ENCODE data around the gene WHAMM.
"Not testable (repeated sequence)": the region's sequence is repeated elsewhere in the genome, so short reads cannot be mapped to it uniquely, and the experiment has no call there.

WHAMM gene, protein sequence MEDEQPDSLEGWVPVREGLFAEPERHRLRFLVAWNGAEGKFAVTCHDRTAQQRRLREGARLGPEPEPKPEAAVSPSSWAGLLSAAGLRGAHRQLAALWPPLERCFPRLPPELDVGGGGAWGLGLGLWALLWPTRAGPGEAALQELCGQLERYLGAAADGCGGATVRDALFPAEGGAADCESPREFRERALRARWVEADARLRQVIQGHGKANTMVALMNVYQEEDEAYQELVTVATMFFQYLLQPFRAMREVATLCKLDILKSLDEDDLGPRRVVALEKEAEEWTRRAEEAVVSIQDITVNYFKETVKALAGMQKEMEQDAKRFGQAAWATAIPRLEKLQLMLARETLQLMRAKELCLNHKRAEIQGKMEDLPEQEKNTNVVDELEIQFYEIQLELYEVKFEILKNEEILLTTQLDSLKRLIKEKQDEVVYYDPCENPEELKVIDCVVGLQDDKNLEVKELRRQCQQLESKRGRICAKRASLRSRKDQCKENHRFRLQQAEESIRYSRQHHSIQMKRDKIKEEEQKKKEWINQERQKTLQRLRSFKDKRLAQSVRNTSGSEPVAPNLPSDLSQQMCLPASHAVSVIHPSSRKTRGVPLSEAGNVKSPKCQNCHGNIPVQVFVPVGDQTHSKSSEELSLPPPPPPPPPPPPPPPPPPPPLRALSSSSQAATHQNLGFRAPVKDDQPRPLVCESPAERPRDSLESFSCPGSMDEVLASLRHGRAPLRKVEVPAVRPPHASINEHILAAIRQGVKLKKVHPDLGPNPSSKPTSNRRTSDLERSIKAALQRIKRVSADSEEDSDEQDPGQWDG

DNA sequence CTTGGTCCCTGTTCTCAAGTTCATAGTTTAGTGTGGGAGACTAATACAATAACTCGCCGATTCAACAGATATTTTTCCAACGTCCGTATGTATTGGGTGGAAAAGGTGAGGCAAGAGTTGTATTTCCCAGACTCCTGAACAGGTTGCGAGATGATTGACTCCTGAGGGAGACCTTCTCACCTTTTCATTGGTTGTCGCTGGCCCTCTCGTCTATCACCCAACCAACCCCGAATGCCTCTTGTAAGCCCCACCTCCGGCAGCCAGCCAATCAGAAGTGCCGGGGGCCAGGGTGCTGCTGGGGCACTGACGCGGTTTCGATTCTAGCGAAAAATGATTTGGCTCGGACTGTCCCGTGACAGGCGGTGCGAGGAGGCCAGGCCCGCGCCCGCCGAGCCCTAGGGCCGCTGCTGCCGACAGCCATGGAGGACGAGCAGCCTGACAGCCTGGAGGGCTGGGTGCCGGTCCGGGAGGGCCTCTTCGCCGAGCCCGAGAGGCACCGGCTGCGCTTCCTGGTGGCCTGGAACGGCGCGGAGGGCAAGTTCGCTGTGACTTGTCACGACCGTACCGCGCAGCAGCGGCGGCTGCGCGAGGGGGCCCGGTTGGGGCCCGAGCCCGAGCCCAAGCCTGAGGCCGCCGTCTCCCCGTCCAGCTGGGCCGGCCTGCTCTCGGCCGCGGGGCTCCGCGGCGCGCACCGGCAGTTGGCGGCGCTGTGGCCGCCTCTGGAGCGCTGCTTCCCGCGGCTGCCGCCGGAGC, at the start of gene WHAMM:
TSS of gene WHAMM (plus strand) at position 321 of the 753 bp plus-strand sequence. CDS start at position 420, 99 bp downstream.
- DNase-seq (ENCODE audit: low read depth in 2 of 2): peak; percentile 86 to 89

DNA sequence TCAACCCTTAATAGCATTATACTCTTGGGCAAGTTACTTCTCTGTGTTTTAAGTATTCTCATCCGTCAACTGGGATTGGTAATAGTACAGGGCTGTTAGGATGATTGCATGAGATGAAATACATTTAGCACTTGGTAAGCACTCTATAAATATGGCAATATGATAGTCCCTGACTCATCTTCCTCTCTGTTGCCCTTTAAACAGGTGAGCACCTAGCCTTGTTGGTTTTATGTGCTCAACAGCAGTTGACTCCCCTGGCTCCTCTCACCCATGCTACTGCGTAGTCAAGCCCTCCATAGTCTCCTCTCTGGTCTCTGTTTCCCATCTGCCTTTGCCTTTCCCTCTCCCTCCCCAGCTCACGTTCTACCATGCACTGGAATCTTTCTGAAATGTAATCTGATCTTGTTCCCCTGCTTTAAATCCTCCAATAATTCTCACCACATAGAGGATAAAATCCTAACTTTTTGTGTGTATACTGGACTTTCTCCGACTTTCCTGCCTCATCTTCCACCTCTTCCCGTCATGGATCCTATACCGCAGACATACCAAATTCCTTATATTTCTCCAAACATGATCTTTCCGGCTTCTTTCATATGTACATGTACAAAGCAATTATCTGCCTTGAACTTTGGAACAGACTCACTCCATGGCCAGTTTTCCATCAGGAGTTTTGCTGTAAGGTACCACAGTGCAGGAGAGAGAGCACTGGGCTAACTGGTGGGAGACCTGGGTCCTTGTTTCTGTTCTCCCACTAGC, 45.9 kb upstream of the WHAMM start:
- DNase-seq (ENCODE audit: low read depth in 2 of 2): no peak

DNA sequence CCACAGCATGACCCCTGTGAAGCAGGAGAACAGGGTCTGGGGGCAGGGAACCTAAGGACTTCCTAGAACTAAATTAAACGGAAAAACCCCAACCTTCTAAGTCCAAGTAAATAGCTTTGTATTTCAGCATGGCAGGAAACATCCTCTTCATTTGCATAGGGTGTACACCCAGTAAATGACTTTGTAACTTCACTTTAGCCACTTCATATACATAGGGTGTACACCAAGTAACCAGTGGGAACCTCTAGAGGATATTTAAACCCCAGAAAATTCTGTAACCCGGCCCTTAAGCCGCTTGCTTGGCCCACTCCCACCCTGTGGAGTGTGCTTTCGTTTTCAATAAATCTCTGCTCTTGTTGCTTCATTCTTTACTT, 45.3 kb upstream of the WHAMM start:
- DNase-seq (ENCODE audit: low read depth in 2 of 2): no peak

DNA sequence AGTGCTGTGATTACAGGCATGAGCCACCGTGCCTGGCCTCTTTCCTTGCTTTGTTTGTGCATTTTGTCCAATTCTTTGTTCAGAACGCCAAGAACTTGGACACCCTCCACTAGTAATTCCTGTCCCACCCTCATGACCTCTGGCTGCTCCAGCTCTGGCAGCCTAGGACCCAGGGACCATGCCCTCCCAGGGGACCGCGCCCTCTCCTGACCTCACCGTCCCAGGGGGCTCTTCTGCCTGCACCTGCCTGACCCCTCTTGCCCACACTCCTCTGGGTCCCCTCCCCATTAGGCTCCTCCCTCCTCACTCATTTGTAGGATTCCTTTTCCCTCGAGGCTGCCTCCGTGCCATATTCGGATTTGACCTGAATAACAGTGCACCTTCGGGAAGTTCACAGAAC, 44.7 kb upstream of the WHAMM start:
- DNase-seq (ENCODE audit: low read depth in 2 of 2): no peak

DNA sequence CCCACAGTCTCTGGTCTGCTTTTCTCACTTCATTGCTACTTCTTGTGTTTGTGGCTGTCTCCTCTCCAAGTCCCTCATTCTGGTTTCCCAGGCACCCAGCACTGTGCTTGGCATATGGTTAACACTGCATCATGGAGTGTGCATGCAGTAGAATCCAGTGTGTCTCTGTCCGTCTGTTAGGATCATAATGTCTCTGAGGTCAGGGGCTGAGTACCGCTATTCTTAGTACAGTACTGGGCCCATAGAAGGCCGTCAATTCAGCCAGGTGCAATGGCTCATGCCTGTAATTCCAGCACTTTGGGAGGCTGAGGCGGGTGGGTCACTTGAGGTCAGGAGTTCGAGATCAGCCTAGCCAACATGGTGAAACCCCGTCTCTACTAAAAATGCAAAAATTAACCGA, 43.2 kb upstream of the WHAMM start:
- not testable (repeated sequence) for DNase-seq (ENCODE audit: low read depth in 2 of 2)

DNA sequence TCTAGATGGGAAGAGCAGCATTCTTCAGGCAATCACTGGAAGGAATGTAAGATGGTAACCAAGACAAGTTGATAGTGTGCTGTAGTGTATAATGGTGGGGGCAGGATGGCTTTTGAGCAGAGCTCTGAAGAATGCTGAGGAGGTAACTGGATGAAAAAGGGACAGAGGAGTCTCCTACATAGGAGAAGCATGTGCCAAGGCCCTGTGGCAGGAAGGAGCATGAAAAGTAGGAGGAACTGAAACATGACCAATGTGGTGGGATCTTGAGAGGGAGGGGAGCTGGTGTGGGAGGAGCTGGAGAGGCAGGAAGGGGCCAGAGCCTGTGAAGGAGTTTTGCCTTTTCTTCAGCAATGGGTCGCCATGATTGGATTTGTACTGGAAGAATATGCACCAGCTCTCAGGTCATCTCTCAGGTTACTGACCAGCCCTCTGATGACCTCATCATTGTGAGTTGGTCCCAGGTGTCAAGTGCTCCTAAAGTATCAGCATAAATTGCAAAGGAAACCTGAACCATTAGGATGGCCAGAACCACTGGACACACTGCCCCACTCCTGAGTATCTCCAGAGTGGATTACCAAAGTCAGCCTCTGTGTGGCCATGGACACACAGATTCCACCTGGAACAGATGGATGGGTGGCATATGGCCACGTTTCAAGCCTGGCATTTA, 42.1 kb upstream of the WHAMM start:
- no peak for DNase-seq (ENCODE audit: low read depth in 2 of 2)

DNA sequence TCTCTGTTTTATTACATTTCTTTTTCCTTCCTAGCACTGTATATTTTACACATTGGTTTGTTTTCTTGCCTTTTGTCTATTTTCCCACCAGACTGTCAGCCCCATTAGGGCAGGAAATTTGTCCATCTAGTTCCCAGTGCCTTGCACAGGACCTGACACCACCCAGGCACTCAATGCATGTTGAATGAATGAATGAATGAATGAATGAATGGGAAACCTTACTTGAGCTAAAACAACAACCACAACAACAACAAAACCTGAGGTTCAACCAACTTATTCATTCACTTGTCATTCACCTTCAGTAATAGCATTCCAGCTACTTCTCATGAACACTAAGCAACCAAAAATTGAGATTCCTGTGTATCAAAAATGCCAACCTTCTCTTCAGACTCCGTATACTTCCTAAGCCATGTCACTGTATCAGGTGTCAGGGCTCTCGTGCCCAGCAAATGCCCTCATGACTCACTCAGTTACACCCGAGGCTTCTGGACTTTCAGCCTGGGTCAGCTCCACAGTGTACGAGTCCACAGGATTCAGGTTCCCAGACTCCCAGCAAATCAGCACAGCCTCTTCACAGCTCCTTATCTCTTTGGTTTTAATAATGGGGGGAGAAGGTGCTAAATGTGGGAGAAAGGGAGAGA, 40.9 kb upstream of the WHAMM start:
- DNase-seq (ENCODE audit: low read depth in 2 of 2): no peak

DNA sequence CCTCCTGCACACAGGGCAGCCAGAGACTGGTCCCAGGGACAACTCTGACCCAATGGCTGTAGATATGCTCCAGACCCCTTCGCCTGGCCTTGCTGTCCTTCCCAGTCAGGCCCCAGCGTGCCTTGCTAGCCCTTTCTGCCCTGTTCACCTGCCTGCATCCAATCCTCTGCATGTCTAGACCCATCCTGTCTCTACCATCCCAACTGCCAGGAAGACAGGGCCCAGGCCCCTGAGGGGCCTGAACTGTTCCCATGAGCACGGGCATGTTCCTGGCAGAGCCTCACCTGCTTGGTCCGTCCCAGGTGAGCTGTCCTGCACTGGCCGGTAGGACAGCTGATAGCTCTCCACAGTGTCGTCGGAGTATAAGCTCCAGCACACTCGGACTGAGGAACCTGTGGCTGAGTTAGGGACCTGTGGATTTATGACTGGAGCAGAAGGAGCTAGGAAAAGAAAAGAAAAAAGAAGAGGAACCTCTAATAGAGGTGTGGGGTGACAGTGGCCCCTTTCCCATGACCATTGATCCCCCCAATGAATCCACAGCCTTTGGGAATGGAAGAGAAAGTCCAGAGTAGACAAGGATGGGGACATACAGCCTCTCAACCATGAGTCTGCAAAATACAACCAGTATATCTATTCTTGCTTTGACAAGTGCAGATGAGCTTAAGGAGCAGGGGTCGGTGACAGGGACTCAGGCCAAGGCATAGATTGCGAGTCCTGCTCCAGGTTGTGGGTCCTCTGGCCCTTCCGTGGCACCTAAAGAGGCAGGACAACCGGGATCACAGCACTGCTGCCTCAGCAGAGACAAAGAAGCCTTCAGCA, 37.4 kb upstream of the WHAMM start:
- no peak for DNase-seq (ENCODE audit: low read depth in 2 of 2)

DNA sequence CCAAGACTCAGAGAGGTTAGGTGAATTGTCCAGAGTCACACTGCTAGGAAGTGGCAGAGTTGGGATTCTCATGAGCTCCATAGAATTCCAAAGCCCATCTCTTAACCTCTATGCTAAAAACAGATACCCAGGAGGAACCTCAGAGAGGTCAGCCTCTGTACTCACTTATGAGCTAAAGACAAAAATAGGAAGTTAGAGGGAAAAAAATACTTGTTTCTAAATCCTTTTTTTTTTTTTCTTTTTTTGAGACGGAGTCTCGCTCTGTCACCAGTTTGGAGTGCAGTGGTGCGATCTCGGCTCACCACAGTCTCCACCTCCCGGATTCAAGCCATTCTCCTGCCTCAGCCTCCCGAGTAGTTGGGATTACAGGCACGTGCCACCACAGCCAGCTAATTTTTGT, 34.9 kb upstream of the WHAMM start:
- DNase-seq (ENCODE audit: low read depth in 2 of 2): no peak

DNA sequence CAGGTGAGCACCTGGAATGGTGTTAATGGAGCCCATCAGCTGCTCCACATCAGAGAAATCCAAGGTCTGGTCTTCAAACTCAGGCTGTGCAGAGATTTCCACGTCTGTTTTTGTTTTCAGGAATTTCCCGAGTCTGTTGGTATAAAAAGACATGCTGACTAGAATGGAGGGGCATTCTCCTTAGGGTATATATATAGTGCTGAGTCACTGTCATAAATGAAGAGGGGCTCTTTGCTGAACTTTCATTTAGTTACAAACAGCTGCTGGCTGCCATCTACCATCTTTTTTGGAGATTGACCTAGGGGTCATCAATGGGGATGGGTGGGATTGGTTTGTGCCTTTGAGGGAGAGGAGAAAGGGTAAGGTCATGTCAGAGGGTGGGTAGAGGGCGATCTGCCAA, 30.7 kb upstream of the WHAMM start:
- DNase-seq (ENCODE audit: low read depth in 2 of 2): no peak

DNA sequence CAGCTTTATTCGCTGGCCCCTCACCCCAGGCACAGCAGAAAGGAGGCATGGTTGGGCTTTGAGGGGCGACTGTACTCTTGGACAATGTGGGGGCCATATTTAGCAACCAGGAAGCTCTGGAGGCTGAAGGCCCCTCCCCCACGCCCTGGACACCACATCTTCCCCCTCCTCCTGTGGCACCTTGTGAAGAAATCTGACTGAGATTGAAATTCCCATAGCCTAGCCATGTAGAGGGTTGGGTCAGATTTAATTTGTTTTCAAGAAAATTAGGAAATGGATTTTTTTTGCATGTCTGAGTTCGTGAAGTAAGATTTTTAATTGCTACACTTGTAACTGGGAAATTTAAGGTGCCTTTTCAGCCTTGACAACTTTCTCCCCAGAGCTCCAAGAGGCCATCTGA, 28.1 kb upstream of the WHAMM start:
- no peak for DNase-seq (ENCODE audit: low read depth in 2 of 2)

DNA sequence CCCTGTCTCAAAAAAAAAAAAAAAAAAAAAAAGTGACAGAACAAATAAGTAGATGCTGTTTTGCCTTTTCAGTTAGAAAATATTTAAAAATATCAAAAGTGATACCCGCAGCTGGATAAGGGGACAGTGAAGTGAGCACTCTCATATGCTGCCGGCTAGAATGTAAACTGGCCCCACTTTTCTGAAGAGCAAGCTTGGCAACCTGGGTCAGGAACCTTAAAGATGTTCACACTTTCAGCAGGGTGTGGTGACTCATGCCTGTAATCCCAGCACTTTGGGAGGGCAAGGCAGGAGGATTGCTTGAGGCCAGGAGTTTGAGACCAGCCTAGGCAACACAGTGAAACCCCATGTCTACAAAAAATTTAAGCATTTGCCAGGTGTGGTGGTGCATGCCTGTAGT, 20.9 kb upstream of the WHAMM start:
- no peak for DNase-seq (ENCODE audit: low read depth in 2 of 2)

DNA sequence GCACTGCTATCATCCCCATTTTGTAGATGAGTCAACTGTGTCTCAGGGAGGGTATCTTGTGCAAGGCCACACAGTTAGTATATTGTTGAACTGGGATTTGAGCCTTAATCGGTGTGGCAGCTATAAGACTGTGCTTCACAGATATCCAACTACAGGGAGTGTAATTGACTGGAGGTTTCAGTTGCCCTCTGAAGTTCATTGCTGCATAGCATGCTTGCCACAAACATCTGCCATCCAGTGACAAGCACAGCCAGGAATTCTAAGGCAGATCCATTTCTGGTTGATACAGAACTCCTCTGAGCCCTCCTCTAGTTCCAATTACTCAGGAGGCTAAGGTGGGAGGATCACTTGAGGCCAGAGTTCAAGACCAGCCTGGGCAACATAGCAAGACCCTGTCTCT, 19.9 kb upstream of the WHAMM start:
- no peak for DNase-seq (ENCODE audit: low read depth in 2 of 2)

DNA sequence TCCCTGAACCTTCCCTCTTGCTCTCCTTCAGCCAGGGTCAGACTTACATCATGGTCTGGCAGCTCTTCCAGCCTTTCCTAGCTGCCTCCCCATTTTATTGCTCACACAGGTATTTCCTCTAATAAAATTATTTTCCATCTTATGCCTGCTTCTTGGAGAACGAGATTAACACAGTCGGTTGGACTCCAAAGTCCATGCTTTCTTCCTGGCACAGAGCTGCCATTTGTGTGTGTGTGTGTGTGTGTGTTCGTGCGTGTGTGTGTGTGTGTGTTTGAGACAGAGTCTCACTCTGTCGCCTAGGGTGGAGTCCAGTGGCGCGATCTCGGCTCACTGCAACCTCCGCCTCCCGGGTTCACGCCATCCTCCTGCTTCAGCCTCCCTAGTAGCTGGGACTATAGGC, 19.1 kb upstream of the WHAMM start:
- DNase-seq (ENCODE audit: low read depth in 2 of 2): no peak

DNA sequence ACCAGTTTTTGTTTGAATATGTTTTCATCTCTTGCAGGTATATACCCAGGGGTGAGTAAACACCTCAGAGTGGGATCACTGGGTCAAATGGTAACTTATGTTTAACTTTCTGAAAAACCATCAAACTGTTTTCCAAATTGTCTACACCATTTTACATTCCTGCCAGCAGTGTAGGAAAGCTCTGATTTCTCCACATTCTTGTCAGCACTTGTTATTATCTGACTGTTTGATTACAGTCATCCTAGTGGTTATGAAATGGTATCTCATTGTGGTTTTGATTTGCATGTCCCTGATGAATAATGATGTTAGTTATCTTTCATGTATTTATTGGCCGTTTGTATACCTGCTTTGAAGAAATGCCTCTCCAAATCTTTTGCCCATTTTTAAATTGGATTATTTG, 17.4 kb upstream of the WHAMM start:
- no peak for DNase-seq (ENCODE audit: low read depth in 2 of 2)

DNA sequence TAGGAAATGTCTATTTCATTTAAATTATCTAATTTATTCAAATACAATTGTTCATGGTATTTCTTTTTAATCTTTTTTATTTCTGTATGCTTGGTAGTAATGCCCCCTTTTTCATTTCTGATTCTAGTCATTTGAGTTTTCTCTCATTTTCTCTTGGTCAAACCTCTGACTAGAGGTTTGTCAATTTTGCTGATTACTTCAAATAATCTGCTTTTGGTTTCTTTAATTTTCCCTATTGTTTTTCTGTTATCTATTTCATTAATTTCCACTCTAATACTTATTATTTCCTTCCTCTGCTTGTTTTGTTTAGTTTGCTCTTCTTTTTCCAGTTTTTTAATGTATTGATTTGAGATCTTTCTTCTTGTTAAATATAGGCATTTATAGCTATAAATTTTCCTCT, 15.7 kb upstream of the WHAMM start:
- no peak for DNase-seq (ENCODE audit: low read depth in 2 of 2)

DNA sequence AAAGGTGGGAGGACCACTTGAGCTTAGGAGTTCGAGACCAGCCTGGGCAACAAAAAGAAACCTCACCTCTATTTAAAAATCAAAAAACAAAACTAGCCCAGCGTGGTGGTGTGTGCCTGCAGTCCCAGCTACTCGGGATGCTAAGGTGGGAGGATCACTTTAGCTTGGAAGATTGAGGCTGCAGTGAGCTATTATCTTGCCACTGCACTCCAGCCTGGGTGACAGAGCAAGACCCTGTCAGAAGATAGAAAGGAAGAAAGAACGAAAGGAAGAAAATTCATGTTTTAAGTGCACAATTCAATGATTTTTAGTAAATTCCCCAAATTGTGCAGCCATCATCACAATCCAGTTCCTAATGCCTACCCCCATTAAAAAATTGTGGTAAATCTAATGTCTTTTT, 11.3 kb upstream of the WHAMM start:
- DNase-seq (ENCODE audit: low read depth in 2 of 2): no peak

DNA sequence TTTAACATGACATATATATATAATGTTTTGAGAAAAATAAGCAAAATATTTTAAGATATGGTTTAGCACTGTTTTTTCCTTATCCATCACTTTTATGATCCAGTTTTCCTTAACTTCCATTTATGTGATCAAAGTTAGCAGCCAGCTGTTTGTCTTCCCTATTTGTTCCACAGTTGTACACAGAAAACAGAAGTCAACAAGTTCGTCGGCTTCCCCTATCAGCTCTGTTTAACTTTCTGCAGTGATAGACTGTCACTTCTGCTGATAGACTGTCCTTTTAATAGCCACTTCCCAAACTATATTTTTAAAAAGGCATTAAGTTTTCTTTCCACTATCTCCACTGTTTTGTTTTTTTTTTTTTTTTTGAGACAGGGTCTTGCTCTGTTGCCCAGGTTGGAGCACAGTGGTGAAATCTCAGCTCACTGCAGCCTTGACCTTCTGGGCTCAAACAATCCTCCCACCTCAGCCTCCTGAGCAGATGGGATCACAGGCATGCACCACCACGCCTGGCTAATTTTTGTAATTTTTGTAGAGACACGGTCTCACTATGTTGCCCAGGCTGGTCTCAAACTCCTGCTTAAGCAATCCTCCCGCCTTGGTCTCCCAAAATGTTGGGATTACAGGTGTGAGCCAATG, 10.8 kb upstream of the WHAMM start:
- no peak for DNase-seq (ENCODE audit: low read depth in 2 of 2)

DNA sequence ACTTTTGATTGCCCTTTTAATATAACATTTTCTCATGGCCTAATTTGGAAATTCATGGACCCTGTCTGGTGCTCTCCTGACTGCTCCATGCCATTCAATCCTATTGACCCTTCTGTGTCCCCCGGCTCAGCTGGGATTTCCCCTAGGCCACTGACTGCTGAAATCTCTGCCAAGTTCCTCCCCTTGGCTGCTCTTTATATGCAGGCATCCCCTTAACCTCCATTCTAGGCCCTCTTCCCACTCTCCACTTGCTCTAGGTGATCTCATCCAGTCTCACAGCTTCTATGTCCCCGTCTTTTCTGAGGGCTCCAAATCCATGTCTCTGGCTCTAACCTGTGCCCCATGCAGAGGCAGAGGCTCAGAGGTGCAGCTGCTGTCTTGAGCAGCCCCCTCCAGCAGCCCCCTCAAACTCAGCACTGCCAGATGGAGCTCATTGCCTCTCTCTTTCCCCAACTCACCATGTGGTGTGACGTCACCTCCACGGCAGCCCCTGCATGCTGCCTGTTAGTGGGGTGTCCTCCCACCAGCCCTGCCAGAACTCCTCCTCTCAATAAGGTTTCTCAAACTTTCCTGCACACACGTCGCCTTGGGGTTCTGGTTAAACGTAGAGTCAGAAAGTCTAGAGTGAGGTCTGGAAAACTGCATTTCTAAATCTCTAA, 10.1 kb upstream of the WHAMM start:
- DNase-seq (ENCODE audit: low read depth in 2 of 2): no peak
